Adrenal gland (tissue), 5 donors: ENCODE results near the gene KLF3.

Experiments used
- CTCF ChIP-seq, 6 experiments: fragments of 450-650 bp in 4 of 6; fragments of 200-600 bp in 2 of 6; sonication (generic) in 1 of 6; IDR thresholded peaks; 1 replicate in 5 of 6; 2 replicates in 1 of 6; pipeline versions ENCODE4 v1.5.1 to v1.8.0; 2016 to 2021; ENCODE audit warnings: antibody characterized with exemption in 6 of 6, mild to moderate bottlenecking in 2 of 6, moderate library complexity in 1 of 6
- POLR2A ChIP-seq, 2 donors: fragments of 450-650 bp; IDR thresholded peaks; one replicate each; pipeline ENCODE4 v1.6.1; 2017; ENCODE audit warnings: antibody characterized with exemption in 2 of 2, mild to moderate bottlenecking in 2 of 2, moderate library complexity in 1 of 2
- donor health status: DM: no; HTN: no; CAD: no.

- TF ChIP-seq CTCF (IDR thresholded peaks at IDR 0.05) (no peak), POLR2A (IDR thresholded peaks at IDR 0.05) (no peak)
These were observed 70.9 kb downstream of the KLF3 start for GRCh38 chr4:38734911-38735310.
